Stimulated activated CD8-positive, alpha-beta memory T cell treated with anti-CD3 and anti-CD28 coated beads, Interleukin-7, amount 100 ng/mL, for 48 hours (primary cell): ENCODE measurements around the gene GSC2.

Experiments used
- DNase-seq, 2 donors: peaks; one replicate each; pipeline ENCODE4 v3.0.0-alpha.2; 2020; ENCODE audit warnings: low read depth in 1 of 2; ENCODE audit errors: extremely low read depth in 1 of 2

Gene GSC2

DNA sequence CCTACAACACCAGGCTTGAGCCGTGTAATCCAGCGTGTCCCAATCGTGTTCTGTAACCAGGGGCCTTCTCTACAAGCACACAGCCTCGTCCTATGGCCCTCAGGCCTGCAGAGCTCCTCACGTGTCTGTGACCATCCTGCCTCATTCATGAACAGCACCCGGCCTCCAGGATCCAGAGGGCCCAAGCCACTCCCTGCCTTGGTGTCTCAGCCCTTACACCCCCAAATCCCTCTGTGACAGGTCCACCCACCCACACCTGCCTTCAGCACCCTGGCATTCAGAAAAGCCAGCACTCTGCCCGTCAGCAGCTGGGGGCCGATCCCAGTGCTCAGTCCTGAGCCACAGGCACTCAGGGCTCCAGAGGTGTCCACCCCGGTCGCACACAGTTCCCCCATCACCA lies 13.2 kb downstream of the GSC2 start:
- DNase-seq: no peak

- DNase-seq: no peak
Measured at GRCh38 chr22:19134874-19135273, 15.2 kb downstream of the GSC2 start.

DNA sequence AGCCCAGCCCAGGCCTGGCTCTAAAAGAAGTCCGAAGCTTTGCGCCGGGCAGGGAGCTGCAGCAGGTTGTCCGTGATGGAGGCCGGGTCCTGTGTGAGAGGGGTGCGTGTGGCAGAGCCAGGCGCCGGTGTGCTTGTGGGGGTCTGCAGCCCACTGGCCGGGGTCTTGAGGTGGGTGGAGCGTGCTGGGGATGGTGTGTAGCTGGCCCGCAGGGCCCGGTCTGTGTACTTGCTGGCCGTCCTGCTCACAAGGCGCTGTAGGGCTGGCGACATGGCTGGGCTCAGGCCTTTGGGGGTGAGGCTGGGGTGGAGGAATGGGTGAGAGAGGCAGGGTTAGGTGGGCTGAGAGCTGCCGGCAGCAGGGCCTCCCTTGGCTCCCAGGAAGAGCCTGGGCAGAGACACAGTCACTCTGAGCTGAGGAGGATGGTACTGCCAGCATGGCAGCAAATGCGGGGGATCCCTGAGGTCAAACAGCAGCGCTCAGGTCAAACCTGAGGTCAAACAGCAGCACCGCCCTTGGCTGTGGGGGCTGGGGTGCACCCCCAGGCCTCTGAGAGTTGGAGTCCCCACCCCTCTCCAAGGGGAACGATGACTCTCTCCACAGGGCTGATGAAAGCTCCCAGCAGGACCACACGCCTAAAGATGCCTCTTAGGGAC lies 15.8 kb downstream of the GSC2 start:
- DNase-seq: no peak

DNA sequence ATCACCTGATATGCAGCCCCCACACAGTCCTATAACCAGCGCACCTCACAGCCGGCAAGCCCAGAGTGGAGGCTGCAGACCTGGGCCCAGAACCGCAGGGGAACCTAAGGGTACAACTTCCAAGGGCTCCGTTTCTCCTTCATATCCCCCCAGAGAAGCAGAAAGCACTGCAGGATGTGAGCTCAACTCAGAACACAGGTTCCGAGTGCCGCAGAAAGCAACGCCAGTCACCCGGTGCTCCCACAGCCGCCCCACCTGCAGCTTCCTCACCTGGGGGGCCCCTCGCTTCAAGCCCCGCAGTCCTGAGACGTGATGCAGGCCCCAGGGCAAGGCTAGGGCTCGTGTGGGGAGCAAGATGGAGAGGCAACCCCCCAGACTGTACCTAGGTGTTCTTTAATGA lies 16.5 kb downstream of the GSC2 start:
- DNase-seq: no peak

GRCh38 chr22:19132693-19133400 lies 17.2 kb downstream of the GSC2 start:
- DNase-seq: no peak

- DNase-seq: no peak
Measured at GRCh38 chr22:19132153-19132552, 17.9 kb downstream of the GSC2 start.

DNA sequence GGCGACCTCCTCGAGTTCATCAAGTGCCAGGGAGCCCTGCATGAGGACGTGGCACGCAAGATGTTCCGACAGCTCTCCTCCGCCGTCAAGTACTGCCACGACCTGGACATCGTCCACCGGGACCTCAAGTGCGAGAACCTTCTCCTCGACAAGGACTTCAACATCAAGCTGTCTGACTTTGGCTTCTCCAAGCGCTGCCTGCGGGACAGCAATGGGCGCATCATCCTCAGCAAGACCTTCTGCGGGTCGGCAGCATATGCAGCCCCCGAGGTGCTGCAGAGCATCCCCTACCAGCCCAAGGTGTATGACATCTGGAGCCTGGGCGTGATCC lies 18.4 kb downstream of the GSC2 start:
- no peak for DNase-seq

DNA sequence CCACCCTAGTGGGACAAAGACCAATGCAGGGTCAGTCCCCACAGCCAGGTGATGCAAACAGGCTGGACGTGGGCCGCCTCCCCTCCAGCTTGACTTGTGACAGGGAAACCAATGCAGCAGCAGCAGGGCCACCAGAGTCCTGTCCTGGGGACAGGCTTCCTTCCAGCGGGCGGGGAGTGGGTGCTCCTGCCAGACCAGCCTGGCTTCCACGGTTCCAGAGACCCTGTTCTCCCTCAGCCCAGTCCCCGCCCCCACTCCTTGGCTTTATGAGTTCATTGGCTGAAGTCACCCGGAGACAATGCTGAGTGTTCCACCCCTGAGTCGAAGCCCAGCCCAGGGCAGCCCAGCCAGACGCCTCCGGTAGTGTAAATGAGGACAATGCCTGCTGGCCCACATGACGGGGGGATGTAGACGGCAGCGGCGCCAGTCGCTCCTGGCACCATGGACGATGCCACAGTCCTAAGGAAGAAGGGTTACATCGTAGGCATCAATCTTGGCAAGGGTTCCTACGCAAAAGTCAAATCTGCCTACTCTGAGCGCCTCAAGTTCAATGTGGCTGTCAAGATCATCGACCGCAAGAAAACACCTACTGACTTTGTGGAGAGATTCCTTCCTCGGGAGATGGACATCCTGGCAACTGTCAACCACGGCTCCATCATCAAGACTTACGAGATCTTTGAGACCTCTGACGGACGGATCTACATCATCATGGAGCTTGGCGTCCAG lies 19.0 kb downstream of the GSC2 start, which contains the start of gene TSSK2:
Gene TSSK2 (plus strand): TSS at position 350 of the 726 bp plus-strand sequence. CDS start 92 bp downstream, at position 442.
- no peak for DNase-seq

- no peak for DNase-seq
Measured at GRCh38 chr22:19129871-19130270, 20.2 kb downstream of the GSC2 start.

DNA sequence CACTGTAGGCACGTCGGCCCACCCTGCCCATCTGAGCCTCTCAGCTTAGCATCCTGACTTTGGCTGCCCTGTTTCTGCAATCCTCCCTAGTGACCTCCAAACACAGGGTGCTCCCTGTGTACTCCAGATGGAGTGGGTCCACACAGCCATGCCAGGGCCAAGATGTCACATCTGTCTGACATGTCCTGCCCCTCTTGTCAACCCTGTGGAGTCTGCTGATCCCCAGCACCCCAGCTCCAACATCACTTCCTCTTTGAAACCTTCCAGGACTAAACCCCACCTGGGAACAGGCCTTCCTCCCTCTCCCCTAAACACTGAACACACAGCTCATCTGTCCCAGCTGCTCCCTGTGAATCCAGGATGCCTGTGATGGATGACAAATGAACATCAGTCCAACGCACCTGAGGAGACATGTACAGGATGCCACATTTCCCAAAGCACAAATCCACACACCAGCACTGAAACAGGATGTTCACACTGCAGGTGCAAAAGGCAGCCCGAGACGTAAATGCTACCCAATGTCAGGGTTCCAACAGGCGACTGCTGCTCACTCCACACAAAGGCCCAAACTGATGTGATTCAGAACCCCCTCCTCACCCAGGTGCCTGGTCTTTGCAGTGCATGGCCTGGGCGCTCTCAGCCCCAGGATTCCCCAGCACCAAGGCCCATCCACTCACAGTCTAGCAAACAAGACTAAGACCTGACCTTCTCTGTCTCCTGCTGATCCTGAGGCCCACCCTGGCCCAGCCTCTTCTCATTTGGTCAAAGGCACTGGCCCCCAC lies 21.0 kb downstream of the GSC2 start:
- DNase-seq: no peak

DNA sequence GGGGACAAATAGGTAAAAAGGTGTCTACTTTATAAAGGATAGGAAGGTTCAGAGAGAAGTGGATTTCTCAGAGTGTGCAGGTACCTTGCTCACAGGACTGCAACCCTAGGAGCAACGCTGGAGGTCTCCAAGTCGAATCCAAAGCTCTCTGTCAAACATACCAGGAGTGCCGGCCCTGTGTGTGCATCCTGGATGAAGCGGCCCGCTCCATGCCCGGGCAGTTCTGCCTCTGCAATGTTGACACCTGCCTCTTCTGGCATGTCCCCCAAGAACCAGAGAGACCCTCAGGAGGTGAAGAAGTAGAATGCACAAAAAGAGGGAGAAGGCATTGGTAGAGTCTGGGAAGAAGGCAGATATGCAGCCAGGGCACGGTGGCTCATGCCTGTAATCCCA lies 22.1 kb downstream of the GSC2 start:
- no peak for DNase-seq

- DNase-seq: no peak
Measured at GRCh38 chr22:19127329-19128008, 22.6 kb downstream of the GSC2 start.

DNA sequence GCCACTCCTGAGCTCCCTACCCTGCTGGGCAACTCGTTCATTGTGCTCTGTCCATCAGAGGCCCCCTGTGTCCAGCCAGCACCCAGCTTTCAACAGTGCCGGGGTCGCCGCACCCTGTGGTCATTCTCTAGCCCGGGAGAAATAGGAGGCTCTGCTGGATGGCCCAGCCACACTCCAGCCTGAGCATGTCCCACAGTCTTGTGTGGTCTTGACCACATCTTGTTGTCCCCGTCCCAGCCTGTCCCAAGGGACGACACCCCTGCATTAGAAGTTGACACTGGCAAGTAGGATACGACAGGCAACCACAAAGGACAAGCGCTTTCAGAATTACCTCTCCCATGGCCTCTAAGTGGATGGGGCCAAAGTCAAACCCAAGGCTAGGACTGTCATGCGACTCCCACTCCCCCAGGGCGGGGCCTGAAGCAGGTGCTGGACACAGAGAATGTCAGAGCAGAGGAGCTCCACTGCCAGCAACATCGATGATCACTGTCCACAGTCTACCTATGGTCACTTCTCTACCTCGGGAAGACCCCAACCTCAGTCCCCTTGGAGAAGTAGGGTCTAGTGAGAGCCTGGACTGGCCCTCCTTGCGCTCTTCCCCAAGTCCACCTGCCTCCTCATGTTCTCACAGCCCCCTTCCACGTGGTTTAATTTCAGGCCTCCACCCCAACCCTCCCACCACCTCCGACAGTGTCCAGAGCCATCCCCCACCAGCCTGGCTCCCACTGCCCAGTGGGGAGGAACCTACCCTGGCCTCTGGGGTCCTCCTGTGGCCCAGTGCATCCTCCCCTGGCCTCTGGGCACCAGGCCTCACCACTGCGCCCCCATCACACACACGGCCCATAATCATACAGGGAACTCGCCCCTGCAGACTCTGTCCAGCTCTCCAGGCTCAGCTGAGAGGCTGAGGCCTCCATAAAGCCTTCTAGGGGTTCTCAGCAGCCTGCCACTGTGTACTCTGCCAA lies 23.5 kb downstream of the GSC2 start:
- no peak for DNase-seq

GRCh38 chr22:19125474-19126308 lies 24.4 kb downstream of the GSC2 start:
- DNase-seq: no peak

- DNase-seq: no peak
Measured at GRCh38 chr22:19125011-19125410, 25.1 kb downstream of the GSC2 start.

DNA sequence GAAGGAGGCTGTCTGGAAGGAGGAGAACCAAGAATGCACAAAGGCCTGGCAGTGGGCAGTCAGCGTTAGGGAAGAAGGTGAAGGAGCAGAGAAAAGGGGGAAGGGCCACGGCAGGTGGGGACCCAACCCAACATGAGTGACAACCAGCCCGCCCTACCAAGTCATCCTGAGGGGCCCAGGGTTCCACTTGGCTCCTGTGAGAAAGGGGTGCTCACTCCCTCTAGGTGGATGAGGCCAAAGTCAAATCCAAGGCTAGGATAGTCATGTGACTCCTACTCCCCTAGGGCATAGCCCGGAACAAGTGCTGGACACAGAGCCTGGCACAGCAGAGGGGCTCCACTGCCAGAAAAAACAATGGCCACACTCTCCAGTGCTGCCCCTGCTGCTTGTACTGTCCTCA lies 25.7 kb downstream of the GSC2 start:
- DNase-seq: no peak

DNA sequence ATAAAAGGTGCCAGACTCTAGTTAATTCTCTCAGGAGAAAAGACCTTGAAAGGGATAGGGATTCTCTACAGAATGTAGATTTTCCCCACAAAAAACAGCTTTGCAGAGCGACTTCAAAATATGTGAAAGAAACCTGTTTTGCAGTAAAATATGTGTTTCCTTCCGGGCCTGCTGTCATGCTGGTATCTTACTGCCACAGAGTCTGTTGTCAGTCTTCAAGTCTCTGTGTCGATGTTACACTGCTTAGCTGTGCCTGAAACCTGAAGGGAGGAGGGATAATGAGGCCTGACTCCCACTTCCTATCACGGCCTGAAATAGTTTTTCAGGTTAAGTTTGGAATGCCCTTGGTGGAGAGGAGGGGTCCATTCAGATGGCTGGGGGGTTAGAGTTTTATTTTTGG lies 26.2 kb downstream of the GSC2 start:
- DNase-seq: no peak

- no peak for DNase-seq
Measured at GRCh38 chr22:19122752-19123492, 27.2 kb downstream of the GSC2 start.
